K562 treated with DMSO at 1 percent for 24 hours (cell line): ENCODE measurements around the gene ARID1A. TPM values are rescaled to one million over a fixed set of nuclear protein-coding genes. Genes with fewer than 3 reads are reported as not detected.

Experiments
- total RNA-seq: library from RNA; unstranded; fragments of 300-600 nt; gene quantifications from 2 replicates; pipeline ENCODE4 v1.2.3, GENCODE V29; 2022; ENCODE audit warnings: low read depth; ENCODE audit not compliant: insufficient read depth

ARID1A gene
- 54.7 and 55.7 TPM in 2 replicates for total RNA-seq

DNA sequence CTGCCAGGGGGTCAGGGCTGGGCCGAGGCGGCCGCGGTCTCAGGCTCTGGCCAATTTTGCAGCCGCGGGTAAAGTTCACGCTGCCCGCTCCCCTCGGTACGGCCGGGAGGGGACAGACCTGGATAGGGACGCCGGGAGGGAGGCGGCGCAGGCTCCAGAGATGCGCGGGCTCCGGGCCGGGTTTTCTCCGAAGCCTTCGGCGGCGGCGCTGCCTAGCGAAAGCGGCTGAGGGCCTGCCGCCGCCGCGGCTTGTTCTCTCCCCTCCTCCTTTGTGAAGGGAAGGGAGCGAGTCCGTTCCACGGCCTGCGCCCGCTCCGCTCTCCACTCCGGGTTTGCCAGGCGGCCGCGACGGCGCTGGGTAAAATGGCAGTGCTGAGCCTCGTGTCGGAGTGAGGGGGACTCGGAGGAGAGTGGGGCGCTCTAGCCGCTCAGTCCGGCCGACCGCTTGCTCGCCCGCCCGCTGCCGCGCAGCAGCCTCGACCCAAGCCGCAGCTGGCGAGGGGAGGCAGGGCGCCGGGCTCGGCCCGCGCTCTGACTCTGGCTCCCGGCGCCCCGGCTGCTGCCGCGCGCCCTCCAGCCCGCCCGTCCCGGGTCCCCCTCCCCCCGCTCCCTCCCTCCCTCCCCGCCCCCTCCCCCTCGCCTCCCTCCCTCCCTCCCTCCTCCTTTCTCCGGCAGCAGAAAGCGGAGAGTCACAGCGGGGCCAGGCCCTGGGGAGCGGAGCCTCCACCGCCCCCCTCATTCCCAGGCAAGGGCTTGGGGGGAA lies at the start of gene ARID1A:
Gene ARID1A, plus strand, starts transcription at position 660 of the 763 bp plus-strand sequence. CDS start 389 bp downstream, outside the sequence.

DNA sequence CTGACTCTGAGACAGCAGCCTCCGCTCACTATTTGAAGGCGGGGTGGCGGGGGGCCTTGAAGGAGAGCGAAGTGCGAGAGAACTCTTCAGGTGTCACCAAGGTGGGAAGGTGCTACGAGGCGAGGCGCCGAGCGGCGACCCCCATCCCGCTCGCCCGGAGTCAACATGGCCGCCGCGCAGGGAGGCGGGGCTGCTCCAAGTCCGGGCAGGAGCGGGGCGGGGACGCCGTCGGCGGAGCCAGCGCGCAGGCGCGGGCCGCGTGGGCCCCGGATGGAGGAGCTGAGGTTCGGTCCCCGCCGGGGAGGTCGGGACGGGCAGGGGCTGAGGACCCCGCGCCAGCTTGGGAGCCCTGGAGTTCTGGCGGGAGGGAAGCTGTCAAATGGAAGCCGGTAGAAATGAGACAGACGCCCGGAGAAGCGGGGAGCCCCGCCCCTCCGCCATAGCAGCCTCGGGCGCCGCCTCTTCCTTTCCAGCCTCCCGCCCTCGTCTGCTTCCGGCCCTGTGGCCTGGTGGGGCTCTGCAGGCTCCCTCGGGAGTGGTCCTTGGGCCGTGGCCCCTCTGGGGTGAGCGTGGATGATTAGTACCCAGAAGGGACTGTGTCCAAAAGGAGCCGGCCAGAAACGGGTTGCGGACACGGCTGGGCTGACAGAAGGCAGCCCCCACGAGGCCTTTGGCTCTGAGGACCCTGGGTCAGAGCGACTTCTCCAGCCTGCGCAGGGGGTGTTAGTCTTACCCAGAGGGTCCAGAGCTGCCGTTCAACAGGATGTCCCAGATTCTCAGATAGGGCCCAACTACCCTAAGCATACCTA lies 92.1 kb downstream of the ARID1A start, which contains the start of gene PIGV:
Gene PIGV, plus strand, starts transcription at position 245 of the 809 bp plus-strand sequence. CDS start 2,866 bp downstream, outside the sequence.

DNA sequence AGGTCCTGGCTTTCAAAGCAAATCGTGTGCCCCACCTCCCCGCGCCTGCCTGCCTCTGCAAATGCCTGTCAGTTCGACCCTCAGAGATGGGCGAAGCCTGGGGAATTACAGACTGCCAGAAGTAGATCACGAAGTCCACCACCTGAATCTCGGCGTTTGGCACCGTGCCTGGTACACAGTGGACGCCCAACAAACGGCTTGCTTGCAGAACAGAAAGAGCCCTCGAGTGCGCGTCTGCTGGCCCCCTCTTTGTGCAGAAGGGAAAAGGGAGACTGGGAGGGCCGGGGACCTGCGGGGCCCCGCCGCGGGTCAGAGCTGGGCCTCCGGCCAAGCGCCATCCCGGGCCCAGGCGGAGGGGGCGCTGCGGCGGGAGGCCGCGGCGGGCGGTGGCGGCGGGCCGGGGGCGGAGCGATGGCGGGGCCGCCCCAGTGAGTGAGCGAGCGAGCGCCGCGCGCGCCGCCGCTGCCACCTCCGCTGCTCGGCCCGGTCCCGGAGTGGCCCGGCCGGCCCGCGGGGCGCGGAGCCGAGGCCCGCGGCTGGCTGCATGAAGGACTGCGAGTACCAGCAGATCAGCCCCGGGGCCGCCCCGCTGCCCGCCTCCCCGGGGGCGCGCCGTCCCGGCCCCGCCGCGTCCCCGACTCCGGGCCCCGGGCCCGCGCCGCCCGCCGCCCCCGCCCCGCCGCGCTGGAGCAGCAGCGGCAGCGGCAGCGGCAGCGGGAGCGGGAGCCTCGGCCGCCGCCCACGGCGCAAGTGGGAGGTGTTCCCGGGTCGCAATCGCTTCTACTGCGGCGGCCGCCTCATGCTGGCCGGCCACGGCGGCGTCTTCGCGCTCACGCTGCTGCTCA lies 130.7 kb downstream of the ARID1A start, which contains the start of gene ZDHHC18:
Gene ZDHHC18, plus strand, starts transcription at position 428 of the 845 bp plus-strand sequence. Its CDS starts 117 bp downstream, at position 545.

Other genes starting within 250 kb of the ARID1A start
- gene HMGN2, start 223.6 kb upstream of the ARID1A start, total RNA-seq, result 694 and 766 TPM in 2 replicates
- 83.5 TPM in 2 replicates for gene RPS6KA1, start 166.3 kb upstream of the ARID1A start, total RNA-seq
- gene PIGV, start 91.9 kb downstream of the ARID1A start, total RNA-seq, result 17.8 and 18.1 TPM in 2 replicates
- gene ZDHHC18, start 130.7 kb downstream of the ARID1A start, total RNA-seq, result 22.3 and 24.0 TPM in 2 replicates
- 3.7 and 6.0 TPM in 2 replicates for gene SFN, start 167.1 kb downstream of the ARID1A start, total RNA-seq
- gene GPN2, start 194.3 kb downstream of the ARID1A start, total RNA-seq, result 27.3 and 31.7 TPM in 2 replicates
- 23.8 and 23.9 TPM in 2 replicates for gene GPATCH3, start 204.5 kb downstream of the ARID1A start, total RNA-seq
- not detected in 2 replicates for gene NR0B2, start 218.0 kb downstream of the ARID1A start, total RNA-seq
- 128 and 137 TPM in 2 replicates for gene NUDC, start 225.7 kb downstream of the ARID1A start, total RNA-seq